GM13976 (cell line): Measurements from ENCODE around the gene HOXB9.

Source experiments
- DNase-seq: peaks from one replicate; pipeline ENCODE4 v3.0.0; 2012; ENCODE audit warnings: low spot score
- in situ Hi-C: fragments of 300-500 bp; cut with MboI; formaldehyde crosslinking; loops from one replicate; pipeline ENCODE4 v1.12.0; 2022; ENCODE audit warnings: low sequenced_read_pairs, mixed read lengths, inconsistent platforms; ENCODE audit not compliant: unreplicated experiment
- TF ChIP-seq, protein P1 (sequence below): IDR thresholded peaks from 2 replicates; pipeline ENCODE4 v1.5.1; 2012; ENCODE audit warnings: borderline replicate concordance, mild to moderate bottlenecking; ENCODE audit not compliant: insufficient read depth; ENCODE audit errors: extremely low read depth, missing control alignments, control extremely low read depth

HOXB9 gene

GRCh38 chr17:48617471-48618255 lies 8.5 kb downstream of the HOXB9 start:
- in situ Hi-C loops = no loop called here
- TF ChIP-seq, protein P1, sequence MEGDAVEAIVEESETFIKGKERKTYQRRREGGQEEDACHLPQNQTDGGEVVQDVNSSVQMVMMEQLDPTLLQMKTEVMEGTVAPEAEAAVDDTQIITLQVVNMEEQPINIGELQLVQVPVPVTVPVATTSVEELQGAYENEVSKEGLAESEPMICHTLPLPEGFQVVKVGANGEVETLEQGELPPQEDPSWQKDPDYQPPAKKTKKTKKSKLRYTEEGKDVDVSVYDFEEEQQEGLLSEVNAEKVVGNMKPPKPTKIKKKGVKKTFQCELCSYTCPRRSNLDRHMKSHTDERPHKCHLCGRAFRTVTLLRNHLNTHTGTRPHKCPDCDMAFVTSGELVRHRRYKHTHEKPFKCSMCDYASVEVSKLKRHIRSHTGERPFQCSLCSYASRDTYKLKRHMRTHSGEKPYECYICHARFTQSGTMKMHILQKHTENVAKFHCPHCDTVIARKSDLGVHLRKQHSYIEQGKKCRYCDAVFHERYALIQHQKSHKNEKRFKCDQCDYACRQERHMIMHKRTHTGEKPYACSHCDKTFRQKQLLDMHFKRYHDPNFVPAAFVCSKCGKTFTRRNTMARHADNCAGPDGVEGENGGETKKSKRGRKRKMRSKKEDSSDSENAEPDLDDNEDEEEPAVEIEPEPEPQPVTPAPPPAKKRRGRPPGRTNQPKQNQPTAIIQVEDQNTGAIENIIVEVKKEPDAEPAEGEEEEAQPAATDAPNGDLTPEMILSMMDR = no peak
- no peak for DNase-seq

- in situ Hi-C loops = no loop called here
- DNase-seq = no peak
- TF ChIP-seq, protein P1 = no peak
Observed at GRCh38 chr17:48616717-48617470, 9.3 kb downstream of the HOXB9 start.

GRCh38 chr17:48615963-48616716 lies 10.0 kb downstream of the HOXB9 start:
- TF ChIP-seq, protein P1 = no peak
- DNase-seq = no peak
- in situ Hi-C loops = no loop called here

- TF ChIP-seq, protein P1 = no peak
- in situ Hi-C loops = no loop called here
- DNase-seq = no peak
Observed at GRCh38 chr17:48615047-48615962, 10.9 kb downstream of the HOXB9 start, which contains the start of gene HOXB8. HOXB8 (minus strand) TSS chr17:48615292; CDS start chr17:48614704, 588 bp downstream.

- DNase-seq = no peak
- TF ChIP-seq, protein P1 = no peak
- in situ Hi-C loops = no loop called here
Observed at GRCh38 chr17:48613862-48614694, 12.1 kb downstream of the HOXB9 start.
